ENCODE measurements around the gene IGF1R. TPM values are rescaled to one million over a fixed set of nuclear protein-coding genes. Genes with fewer than 3 reads are reported as not detected.
A peak's percentile ranks its signal among the peaks of the same experiment; 100 is the strongest.

The IGF1R gene
- total RNA-seq, 1 donor from 2014 or later = 29.2 TPM

DNA sequence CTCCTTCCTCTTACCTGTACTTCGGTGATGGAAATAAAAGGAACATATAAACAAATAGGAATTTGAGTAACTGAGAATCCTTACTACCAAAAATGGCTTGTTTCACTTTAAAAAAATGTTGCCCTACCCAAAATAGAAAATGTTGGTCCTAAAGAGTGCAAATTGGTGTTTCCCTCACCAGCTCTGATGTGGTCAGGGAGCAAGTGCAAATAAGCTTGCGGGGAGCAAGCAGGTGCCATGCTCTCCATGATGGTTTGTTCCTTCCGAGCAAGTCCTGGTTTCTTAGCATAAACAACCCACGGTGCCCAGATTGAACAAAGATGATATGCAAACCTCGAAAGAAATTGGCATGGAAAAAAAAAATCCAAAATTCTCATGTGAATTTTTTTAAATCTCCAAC lies 290.5 kb downstream of the IGF1R start:
- no peak for DNase-seq (ENCODE audit: low spot score)

GRCh38 chr15:98939311-98940080 lies 291.2 kb downstream of the IGF1R start:
- DNase-seq (ENCODE audit: low spot score) = peak; percentile 41

GRCh38 chr15:98941595-98942255 lies 293.4 kb downstream of the IGF1R start:
- DNase-seq (ENCODE audit: low spot score) = no peak

GRCh38 chr15:98942431-98942830 lies 294.1 kb downstream of the IGF1R start:
- no peak for DNase-seq (ENCODE audit: low spot score)

DNA sequence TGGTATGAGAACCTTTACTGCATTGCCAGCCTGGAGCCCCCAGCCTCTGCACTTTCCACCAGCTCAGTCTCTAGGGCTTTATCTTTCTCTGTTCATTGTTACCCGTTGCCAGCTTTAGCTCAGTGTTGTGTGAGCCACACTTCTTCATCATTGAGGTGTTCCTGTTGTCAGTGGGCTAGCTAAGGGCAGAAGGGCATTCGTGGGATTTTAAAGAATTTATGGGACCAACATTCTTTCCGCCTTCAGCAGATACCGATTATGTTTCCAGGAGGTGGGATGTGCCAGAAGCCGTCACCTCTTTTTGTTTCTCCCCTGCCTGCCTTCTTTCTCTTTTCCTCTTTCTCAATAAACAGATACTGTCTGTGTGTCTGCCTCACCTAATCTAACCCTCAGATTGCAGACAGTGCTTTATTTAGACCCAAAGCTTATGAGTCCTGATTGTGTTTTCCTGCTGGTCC lies 294.7 kb downstream of the IGF1R start:
- no peak for DNase-seq (ENCODE audit: low spot score)

DNA sequence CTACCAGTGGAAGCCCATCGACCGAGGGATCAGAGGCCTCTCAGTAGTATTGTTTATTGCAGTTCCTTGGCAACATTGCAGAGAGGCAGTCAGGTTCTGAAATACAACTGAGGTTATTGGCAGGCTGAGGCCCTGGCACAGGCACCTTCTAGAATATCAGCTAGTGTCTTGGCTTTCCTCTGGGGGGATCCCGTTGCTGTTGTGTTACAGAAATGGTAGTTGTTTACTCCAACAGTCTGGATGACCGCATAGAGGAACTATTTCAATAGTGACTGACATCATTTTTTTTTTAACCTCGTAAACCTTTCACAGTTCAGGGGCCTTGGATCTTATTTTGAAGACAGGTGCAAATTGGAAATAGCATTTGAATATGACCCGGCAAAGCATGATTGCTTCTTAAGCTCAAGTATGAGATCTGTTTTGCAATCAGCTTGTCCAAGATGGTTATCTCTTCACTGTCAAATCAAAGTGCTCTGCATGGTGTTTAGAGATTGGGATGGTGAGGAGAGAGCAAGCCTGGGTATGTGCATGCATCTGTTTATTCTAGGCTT lies 295.3 kb downstream of the IGF1R start:
- DNase-seq (ENCODE audit: low spot score) = peak; percentile 24

- peak; percentile 84 for DNase-seq (ENCODE audit: low spot score)
Measured at GRCh38 chr15:98946301-98947255, 298.2 kb downstream of the IGF1R start.

DNA sequence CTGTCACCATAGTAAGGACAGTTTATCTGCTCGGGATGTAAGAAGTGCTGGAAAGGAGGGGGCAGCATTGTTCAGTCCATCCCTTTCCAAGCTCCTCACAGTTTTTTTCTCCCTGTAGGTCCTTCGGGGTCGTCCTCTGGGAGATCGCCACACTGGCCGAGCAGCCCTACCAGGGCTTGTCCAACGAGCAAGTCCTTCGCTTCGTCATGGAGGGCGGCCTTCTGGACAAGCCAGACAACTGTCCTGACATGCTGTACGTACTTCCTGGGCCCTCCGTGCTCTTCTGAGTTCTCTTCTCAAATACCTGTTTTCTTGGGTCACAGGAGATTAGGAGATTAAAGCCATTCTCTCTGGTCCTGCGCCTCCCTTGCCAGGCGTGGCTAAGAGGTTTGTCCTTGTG lies 300.1 kb downstream of the IGF1R start:
- no peak for DNase-seq (ENCODE audit: low spot score)

DNA sequence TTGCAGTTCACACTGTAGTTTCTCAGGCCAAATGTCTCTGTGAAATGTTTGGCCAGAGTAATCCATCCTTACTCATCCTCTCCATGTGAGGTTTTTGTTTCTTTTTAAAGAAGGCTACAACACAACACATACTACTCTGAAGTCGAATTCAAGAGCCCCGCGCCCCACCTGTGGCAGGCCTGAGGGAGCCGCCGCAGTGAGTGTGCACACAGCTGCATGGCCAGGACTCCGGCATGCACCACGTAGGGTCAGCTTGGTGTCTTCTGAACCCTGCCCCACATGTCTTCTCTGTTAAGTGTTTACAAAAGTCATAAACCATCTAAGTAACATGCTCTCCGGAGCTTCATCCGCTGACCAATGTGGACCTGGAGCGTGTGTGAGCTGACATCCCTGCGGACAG lies 300.6 kb downstream of the IGF1R start:
- DNase-seq (ENCODE audit: low spot score) = no peak

DNA sequence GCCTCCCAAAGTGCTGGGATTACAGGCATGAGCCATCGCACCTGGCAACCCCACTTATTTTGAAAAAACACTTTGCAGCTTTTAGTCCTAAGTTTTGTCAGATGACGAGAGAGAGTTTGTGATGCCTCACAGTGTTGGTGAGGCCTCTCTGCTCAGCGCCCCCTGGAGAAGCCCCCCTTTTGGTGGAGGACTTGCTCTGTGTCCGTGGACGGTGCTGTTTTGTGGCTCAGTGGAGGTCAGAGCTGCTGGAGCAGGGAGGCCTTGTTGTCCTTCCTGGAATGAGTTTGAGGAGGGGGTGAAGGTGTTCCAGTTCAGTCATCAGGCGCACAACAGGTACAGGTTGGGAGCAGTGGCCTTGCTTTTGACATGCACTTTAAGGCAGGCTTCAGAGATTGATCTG lies 301.3 kb downstream of the IGF1R start:
- DNase-seq (ENCODE audit: low spot score) = peak; percentile 51

- no peak for DNase-seq (ENCODE audit: low spot score)
Measured at GRCh38 chr15:98950248-98950647, 301.9 kb downstream of the IGF1R start.

DNA sequence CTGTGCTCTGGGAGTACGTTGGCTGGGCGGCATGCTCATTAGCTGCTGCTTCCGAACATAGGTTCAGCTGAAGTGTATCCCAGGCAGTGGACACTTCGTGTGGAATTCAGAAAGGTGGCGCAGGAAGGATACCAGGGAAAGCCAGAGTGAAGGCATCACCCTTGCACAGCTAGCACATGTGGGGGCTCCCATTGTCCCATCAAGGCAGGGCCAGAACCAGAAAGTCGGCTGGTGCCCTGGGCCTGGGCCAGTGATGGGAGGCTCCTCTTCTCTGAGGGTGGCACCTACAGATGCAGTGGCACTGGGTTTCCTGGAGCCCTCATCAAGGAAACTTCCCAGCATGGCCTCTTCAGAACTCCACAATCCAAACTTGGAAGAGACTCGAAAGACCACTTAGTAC lies 302.7 kb downstream of the IGF1R start:
- DNase-seq (ENCODE audit: low spot score) = no peak

- DNase-seq (ENCODE audit: low spot score) = no peak
Measured at GRCh38 chr15:98951493-98952320, 303.4 kb downstream of the IGF1R start.

DNA sequence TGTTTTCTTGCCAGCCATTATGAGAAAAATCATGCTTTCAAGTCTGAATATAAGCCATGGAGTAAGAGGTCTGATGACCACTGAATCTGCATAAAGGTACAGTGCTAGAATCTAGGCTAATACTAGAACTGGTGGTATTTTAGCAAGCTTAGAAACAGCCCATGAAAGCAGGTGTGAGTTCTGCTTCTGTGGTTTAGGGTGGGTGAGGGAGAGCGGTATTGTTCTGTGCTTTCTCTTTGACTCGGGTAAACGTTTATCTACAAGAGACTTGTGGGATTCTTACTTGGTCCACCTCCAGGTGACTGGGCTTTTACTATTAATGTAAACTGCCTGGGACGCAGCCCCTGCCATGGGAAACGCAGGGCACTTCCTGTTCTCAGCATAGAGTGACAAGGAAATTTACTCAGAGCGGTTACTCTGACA lies 304.1 kb downstream of the IGF1R start:
- DNase-seq (ENCODE audit: low spot score) = no peak

DNA sequence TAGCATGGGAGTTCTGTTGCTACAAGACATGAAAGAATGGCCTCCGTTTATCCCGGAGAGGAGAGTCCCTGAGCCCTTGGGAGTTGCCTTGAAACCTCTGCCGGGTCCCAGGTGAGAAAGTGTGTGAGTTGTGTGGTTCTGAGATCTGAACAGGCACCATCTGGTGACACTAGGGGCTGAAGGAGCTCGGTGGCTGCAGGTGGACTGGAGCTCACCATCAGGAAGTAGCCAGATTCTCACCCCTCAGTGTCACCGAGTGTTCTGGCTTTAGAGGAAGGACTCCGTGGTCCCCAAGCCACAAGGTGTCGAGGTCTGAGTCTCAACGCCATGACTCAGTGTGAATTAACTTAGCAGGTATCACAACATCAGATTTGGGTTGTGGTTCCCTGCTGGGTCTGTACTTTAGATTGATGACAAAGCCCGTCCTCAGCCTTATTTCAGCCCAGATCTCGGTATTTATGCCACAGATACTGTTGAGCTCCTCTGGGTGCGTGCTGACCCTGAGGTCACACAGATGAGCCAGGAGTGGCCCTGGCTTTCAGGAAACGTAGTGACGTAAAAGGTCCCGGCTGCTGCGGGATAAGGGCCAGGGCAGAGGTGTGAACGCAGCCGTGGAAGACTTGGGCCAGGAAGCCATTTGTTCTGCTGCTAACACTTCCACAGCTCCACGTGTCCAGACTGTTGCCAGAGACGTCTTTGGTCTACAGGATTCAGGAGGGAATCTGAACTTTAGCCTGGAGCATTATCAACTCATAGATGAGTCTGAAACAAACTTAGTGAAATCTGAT lies 304.9 kb downstream of the IGF1R start:
- DNase-seq (ENCODE audit: low spot score) = no peak

- peak; percentile 60 for DNase-seq (ENCODE audit: low spot score)
Measured at GRCh38 chr15:98953968-98954367, 305.6 kb downstream of the IGF1R start.

- DNase-seq (ENCODE audit: low spot score) = peak; percentile 86
Measured at GRCh38 chr15:98954411-98954810, 306.1 kb downstream of the IGF1R start.

GRCh38 chr15:98955331-98955730 lies 307.0 kb downstream of the IGF1R start:
- DNase-seq (ENCODE audit: low spot score) = no peak

DNA sequence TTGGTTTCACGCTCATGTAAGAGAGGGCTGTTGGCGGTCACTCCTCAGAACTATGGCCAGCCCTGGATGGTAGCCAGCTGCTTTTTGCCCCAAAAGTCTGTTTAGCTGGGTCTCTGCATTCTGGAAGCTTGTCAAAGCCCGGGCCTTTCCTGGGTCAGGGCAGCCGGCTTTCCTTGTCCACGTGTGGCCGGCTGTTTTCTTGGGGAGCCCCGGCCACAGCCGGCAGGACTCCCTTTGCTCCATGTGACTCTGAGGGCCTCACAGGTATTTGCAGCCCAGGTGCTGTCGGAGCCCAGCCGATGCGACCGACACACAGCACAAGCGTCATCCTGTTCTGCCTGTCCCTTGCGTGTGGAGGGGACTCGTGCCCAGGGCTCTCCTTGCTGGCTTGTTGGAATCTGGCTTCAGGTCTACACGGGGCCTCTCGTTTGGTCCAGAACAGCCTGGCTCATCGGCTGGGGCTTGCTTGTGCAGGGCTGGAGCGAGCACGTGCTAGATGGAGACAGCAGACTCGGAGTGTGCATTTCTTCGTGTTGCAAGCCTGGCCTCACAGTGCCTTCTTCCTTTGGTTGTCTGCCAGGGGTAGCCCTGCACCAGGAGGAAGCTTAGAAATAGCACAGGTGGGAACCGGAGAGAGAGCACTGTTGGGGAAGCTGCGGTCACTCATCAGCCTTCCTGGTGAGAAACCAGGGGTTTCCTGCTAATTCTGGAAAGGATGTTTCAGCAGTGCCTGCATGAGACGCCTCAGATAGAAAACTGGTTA lies 307.8 kb downstream of the IGF1R start:
- DNase-seq (ENCODE audit: low spot score) = no peak

All from mesenteric fat pad (tissue), 1 donor.